ENCODE data around the gene PRKG1.

Gene PRKG1

GRCh38 chr10:51852297-51852696 is 778.0 kb downstream of the PRKG1 start:
- DNase-seq (ENCODE audit: low read depth in 2 of 2, low spot score in 1 of 2) = no peak

DNA sequence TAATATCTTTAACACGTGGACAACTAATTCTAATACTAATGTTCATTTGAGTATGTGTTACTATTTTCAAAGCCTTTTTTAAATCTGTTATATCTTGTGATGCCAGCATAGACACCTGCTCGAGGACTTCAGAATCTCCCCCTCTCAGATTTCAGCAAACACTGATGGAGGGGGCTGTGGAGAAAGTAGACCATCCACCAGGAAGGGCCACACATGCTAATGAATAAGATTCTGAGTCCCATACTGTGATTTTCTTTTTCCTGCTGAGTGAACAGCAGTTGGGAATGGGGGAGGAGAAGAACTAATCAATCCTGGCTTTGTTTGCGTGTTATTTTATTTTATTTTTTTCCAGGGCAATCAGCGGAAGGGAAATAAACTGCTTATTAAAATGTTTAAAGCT is 783.0 kb downstream of the PRKG1 start:
- DNase-seq (ENCODE audit: low read depth in 2 of 2, low spot score in 1 of 2) = no peak

DNA sequence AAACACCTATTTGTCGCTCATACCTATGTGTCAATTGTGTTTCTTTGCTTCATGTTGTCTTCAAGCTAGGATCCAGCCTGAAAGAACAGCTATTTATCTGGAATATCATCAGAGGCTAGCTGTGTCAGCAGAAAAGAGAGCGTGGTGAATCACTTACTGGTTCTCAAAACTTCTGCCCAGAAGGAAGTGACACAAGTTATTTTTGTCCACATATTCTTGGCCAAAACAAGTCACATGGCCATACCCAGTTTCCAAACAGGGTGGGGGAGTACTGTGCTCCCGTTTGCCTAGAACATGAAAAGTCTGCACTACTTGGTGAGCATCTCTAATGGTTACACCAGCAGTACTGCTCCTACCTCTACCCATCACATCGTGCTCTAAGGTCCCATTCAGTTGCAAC is 786.0 kb downstream of the PRKG1 start:
- no peak for DNase-seq (ENCODE audit: low read depth in 2 of 2, low spot score in 1 of 2)

DNA sequence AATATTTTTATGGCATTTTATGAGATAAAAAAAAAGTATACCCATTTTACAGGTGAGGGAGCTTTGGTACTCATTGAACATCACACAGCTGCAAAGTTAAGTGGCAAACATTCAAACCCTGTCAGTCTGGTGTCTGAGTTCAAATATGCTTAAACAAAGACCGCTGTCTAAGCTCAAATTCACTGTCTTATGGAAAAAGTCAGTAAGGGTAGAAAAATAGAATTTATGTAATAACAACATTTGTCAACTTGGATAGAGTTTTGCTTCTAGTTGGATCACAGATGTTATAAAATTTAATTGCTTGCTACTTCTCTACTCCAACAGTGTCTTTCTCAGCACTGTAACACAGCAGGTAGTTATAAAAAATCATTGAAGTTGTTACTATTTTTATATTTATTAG is 786.8 kb downstream of the PRKG1 start:
- DNase-seq (ENCODE audit: low read depth in 2 of 2, low spot score in 1 of 2) = no peak

DNA sequence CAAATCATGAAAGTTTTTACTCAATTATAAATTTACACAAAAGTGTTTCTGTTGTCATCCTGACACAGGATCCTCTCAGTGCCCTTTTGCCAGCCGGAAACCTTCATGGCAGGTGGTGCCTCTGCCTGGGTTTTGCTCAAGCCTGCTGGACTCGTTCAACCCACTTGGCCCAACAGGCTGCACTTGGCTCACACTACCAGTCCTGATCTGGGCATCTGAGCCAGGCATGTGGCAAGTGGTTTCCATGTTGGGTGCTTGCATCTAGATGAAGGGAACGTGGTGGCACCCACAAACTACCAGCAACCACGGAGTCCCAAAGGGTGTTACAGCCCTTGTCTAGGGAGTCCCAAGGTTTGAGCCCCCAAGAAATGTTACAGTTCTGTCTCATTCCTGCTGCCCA is 787.4 kb downstream of the PRKG1 start:
- no peak for DNase-seq (ENCODE audit: low read depth in 2 of 2, low spot score in 1 of 2)

DNA sequence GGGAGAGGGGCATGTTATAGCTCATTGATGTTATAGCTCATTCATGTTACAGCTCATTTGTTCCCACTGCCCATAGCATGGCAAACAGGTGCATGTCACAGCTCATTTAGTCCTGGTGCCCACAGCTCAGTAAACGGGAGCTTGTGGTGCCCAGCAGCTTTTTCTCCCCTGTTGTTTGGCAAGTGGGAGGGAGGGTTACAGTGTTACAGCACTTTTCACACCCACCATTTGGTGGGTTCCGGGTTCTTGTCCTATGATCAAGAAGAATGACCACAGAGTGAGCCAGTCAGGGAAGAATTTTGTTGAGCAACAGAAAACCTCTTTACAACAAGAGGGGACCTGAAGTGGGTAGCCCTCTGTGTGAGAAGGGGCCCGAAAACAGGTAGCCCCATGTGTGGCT is 787.9 kb downstream of the PRKG1 start:
- no peak for DNase-seq (ENCODE audit: low read depth in 2 of 2, low spot score in 1 of 2)

GRCh38 chr10:51867956-51868355 is 793.7 kb downstream of the PRKG1 start:
- no peak for DNase-seq (ENCODE audit: low read depth in 2 of 2, low spot score in 1 of 2)

GRCh38 chr10:51874131-51874530 is 799.8 kb downstream of the PRKG1 start:
- no peak for DNase-seq (ENCODE audit: low read depth in 2 of 2, low spot score in 1 of 2)

DNA sequence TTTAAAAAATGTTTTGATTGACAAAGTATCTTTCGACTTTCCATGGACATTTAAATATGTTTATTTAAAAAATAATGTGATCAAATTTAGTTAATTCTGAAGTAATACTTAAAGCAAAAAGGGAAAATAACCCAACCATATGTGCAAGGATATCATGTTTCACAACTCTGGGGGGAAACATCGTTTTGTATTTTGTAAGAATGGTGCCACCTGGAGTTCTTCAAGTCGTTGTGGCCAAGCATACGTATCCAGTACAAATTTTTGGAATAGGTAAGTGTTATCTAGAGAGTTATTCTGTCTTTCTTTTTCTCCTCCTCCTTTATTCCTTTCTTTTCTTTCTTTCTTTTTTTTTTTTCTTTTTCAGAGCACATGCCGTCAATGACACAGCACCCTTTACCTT is 801.3 kb downstream of the PRKG1 start:
- no peak for DNase-seq (ENCODE audit: low read depth in 2 of 2, low spot score in 1 of 2)

DNA sequence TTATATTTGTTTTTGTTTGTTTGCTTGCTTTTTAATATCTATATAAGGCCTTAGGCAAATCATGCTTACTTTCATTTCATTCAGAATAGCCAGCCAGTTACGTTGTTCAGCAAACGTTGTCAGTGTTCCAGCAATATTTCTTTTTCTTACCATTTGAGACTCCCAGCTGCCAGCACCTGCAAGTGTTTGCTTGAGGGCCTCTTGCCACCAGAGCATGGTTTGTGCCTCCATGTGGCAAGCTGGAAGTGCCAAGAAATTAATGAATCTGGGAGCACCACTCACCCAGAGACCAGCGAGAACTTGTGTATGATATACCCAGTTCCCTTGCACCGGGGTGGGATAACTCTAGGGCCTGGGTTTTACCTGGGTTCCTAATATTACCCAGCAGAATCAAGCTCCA is 802.2 kb downstream of the PRKG1 start:
- no peak for DNase-seq (ENCODE audit: low read depth in 2 of 2, low spot score in 1 of 2)

- no peak for DNase-seq (ENCODE audit: low read depth in 2 of 2, low spot score in 1 of 2)
Observed at GRCh38 chr10:51876979-51877378, 802.7 kb downstream of the PRKG1 start.

DNA sequence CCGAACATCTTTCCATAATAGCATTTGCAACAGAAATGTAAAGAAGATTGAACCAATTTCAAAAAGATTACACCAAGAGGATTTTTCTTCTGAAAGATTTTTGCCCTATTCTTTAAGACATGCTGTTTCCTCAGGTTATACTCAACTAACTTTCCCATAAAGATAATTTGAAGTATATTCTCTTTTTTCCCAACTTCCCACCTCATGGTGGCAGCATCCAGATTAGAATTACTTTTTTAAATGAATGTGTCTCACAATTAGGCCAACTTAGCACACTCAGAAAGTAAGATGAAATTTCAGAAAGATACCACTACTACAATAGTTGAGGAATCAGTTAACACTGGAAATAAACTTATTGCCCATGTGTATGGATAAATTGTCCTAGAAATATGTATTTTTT is 803.3 kb downstream of the PRKG1 start:
- no peak for DNase-seq (ENCODE audit: low read depth in 2 of 2, low spot score in 1 of 2)

- no peak for DNase-seq (ENCODE audit: low read depth in 2 of 2, low spot score in 1 of 2)
Observed at GRCh38 chr10:51878695-51879094, 804.4 kb downstream of the PRKG1 start.

- DNase-seq (ENCODE audit: low read depth in 2 of 2, low spot score in 1 of 2) = no peak
Observed at GRCh38 chr10:51879238-51879637, 805.0 kb downstream of the PRKG1 start.

DNA sequence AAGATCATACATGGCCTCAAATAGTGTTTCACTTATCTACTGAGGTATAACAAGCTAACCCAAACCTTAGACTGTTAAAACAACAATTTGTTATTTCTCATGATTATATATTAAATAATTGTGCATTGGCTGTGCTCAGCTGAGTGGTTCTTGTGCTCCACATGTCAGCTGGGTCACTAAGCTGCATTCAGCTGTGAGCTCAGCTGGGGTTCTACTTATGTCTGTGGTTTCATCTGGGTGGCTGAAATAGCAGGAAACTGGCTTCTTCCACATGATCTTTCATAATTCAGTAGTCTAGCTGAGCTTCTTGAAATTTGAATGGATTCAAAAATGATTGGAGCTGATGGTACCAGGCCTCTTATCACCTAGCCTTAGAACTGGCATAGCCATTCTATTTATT is 806.9 kb downstream of the PRKG1 start:
- no peak for DNase-seq (ENCODE audit: low read depth in 2 of 2, low spot score in 1 of 2)

GRCh38 chr10:51886438-51887068 is 812.3 kb downstream of the PRKG1 start:
- no peak for DNase-seq (ENCODE audit: low read depth in 2 of 2, low spot score in 1 of 2)

DNA sequence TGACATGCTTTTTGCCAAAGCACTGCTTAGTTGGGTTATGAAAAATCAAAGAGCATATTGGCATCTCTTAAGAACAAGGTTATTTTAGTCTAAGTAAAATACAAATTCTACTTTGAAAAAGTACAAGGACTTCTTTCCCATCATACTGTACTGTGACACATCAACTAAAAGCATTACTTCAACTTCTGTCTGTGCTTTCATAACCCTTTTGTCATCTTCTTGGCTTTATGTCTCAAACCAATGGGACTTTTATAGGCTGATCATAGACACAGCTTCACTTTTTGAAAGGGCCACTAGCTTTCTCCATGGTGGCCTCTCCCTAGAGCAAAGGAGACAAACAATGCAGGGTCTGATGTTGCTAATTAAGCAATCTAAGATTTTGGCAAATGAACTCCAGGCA is 814.0 kb downstream of the PRKG1 start:
- no peak for DNase-seq (ENCODE audit: low read depth in 2 of 2, low spot score in 1 of 2)

- no peak for DNase-seq (ENCODE audit: low read depth in 2 of 2, low spot score in 1 of 2)
Observed at GRCh38 chr10:51892313-51892712, 818.0 kb downstream of the PRKG1 start.

DNA sequence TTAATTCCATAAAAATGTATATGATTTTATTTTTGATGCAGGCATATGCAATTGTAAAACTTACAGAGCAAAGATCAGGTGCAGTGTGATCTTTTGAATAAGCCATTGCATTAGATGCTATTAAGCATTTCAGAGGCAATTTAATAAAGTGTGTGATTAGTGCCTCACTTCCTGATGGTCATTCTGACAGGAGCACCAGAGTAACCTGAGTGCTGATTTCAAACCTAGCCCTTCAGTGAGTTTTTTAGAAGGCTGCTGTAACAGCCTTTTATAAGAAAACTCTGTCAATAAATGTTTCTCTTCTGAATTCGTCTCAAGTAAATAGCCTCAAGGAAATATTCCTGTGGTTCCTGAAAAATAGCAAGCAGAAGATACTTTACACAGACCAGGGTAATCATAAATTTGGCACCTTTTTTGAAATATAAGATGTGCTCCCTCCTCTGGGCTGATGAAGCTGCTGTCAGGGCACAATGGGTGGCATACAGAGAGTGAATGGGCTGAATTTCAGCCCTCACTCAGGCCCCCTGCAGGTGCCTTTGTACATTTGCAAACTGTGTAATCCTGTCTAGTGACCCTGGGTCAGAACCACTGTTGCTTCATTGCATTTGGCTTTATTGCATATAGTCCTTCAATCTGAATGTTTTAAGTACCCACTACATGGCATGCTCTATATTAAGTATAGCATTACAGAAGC is 818.8 kb downstream of the PRKG1 start:
- DNase-seq (ENCODE audit: low read depth in 2 of 2, low spot score in 1 of 2) = no peak

DNA sequence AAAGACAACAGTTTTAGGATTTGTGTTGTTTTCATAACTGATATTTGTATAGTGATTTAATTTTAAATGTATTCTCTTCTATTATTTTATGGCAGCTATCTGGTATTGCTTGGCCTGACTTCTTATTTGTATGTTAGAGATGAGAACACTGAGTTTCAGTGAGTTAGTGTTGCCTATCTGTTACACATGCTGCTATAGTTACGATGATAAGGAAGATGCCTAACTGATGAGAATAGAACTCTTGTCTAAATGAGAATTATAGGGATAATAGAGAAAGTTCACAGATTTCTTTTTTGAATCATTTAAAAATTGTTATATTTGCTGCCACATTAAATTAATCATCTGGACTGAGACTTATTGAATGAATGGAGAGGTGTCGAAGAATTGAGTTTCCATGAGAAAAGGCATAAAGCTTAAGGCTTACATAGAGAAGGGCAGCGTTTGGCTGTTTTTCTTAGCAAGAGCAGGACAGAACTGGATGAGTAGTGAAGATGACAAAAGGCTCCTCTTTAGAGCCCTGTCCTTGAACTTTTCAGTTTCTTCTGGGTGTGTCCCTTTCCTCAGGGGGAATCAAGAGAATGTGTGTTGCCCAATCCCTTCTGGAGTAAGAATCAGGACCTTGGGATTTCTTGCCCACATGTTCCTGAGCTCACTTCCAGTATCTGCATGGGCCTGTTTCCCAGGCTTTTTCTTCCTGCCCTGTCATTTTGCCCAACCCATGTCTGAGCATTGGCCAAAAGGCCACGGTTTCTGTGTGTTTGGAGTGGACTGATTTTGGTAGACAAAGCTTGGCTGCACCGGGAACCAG is 820.7 kb downstream of the PRKG1 start:
- no peak for DNase-seq (ENCODE audit: low read depth in 2 of 2, low spot score in 1 of 2)

- DNase-seq (ENCODE audit: low read depth in 2 of 2, low spot score in 1 of 2) = no peak
Observed at GRCh38 chr10:51896849-51897248, 822.6 kb downstream of the PRKG1 start.

- no peak for DNase-seq (ENCODE audit: low read depth in 2 of 2, low spot score in 1 of 2)
Observed at GRCh38 chr10:51897560-51897959, 823.3 kb downstream of the PRKG1 start.
